GM21526 (cell line): ENCODE results near the gene STIL.
"Not testable (repeated sequence)": the region's sequence is repeated elsewhere in the genome, so short reads cannot be mapped to it uniquely, and the experiment has no call there.

Experiments
- ATAC-seq: cut with Tn5 transposase; IDR thresholded peaks from one replicate; pipeline ENCODE4 v1.9.1; 2021; ENCODE audit warnings: moderate library complexity; ENCODE audit not compliant: unreplicated experiment, low FRiP score

The STIL gene

DNA sequence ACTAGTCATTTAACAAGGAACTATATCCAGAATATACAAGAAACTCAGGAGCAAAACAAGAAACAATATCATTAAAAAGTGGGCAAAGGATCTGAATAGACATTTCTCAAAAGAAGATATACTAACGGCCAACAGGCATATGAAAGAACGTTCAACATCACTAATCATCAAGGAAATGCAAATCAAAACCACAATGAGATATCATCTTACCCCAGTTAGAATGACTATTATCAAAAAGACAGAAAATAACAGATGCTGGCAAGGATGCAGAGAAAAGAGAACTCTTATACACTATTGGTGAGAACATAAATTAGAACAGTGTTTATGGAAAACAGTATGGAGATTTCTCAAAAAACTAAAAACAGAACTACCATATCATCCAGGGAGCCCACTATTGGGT, 110.4 kb downstream of the STIL start:
- ATAC-seq, result not testable (repeated sequence)

DNA sequence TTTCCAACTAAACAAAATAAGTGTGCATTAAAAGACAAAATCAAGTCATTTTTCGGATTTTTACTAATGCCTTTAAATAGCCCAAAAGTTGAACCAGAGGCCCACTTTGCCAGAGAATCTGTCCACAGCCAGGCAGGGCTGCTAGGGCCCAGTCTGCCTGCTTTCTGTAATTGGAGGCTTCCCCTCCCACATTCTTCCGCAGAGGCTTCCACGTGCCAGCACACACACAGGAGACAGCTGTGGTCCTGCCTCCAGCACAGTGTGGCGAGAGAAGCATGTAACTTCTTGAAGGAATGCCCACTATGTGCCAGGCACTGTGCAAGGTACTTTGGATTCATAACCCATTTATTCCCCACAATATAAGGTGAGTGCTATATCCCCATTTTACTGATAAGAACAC, 112.8 kb downstream of the STIL start:
- no peak for ATAC-seq
